H1 (cell line): Measurements from ENCODE around the gene UBAP1. TPM values are rescaled to one million over a fixed set of nuclear protein-coding genes. Genes with fewer than 3 reads are reported as not detected.

Source experiments
- EZH2 ChIP-seq: fragments of 200-600 bp; sonication (generic); IDR thresholded peaks from 2 replicates; pipeline ENCODE4 v1.7.1; 2012; ENCODE audit warnings: low read depth, mild to moderate bottlenecking, moderate library complexity, low read length, inconsistent platforms; ENCODE audit not compliant: severe bottlenecking
- KDM1A ChIP-seq: fragments of 200-600, 300-600 bp; sonication (generic); IDR thresholded peaks from 2 replicates; pipeline ENCODE4 v1.7.1; 2016; ENCODE audit warnings: mild to moderate bottlenecking, low read length, borderline replicate concordance
- KDM5A ChIP-seq: fragments of 200-600 bp; IDR thresholded peaks from 2 replicates; pipeline ENCODE4 v1.7.1; 2012; ENCODE audit warnings: mild to moderate bottlenecking, low read length, inconsistent platforms, mixed read lengths
- SP1 ChIP-seq: IDR thresholded peaks from 2 replicates; pipeline ENCODE4 v1.6.1; 2011; ENCODE audit warnings: low read depth, low read length
- TAF7 ChIP-seq: optimal IDR thresholded peaks from 2 replicates; pipeline ENCODE3; 2011; ENCODE audit warnings: low read depth, mild to moderate bottlenecking, inconsistent platforms, low read length, moderate library complexity, borderline replicate concordance
- ZNF274 ChIP-seq: IDR thresholded peaks from 2 replicates; pipeline ENCODE4 v1.7.0; 2012; ENCODE audit warnings: low read length, borderline replicate concordance; ENCODE audit errors: extremely low read depth
- polyA plus RNA-seq, 7 experiments: library from polyadenylated mRNA; depleted of rRNA in 3 of 7; stranded (reverse) in 5 of 7; unstranded in 2 of 7; fragments of >200 nt in 5 of 7; fragments of 200-250 nt in 2 of 7; gene quantifications; 1 replicate in 5 of 7; 2 replicates in 1 of 7; 4 replicates in 1 of 7; pipeline versions ENCODE4 v1.2.1 to v1.2.3, GENCODE V29; 2011 to 2013; ENCODE audit warnings: missing spikeins in 2 of 7, mixed read lengths in 2 of 7
- total RNA-seq: library from RNA; stranded (reverse); fragmentation: NEBNext Ultra II Directional; extraction: Animal tissue kit (Norgen Biotek cat#: 25700); gene quantifications from 2 replicates; pipeline ENCODE4 v1.2.1, GENCODE V29; 2021
- TF ChIP-seq, protein P1 (sequence below): IDR thresholded peaks from 2 replicates; pipeline ENCODE4 v1.6.1; 2012; ENCODE audit warnings: inconsistent platforms

Gene UBAP1
- total and polyA plus RNA-seq, 2 of the 8 experiments (the other 6 are each of a cell fraction or from before 2014, with no cell fraction given), result 31.3 to 31.4 TPM

GRCh38 chr9:34271265-34272006 is 92.6 kb downstream of the UBAP1 start (continued):
- TF ChIP-seq SP1 (no peak), KDM5A (no peak), EZH2 (no peak), ZNF274 (no peak), TAF7 (no peak), KDM1A (no peak)
- TF ChIP-seq, protein P1, sequence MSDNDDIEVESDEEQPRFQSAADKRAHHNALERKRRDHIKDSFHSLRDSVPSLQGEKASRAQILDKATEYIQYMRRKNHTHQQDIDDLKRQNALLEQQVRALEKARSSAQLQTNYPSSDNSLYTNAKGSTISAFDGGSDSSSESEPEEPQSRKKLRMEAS, result no peak
